GM12801 (cell line): ENCODE results near the gene IER5.

ENCODE experiments used
- TF ChIP-seq, protein P1 (sequence below): IDR thresholded peaks from one replicate; pipeline ENCODE4 v1.5.1; 2011; ENCODE audit warnings: control low read depth; ENCODE audit not compliant: insufficient read length; ENCODE audit errors: extremely low read depth

IER5 gene

DNA sequence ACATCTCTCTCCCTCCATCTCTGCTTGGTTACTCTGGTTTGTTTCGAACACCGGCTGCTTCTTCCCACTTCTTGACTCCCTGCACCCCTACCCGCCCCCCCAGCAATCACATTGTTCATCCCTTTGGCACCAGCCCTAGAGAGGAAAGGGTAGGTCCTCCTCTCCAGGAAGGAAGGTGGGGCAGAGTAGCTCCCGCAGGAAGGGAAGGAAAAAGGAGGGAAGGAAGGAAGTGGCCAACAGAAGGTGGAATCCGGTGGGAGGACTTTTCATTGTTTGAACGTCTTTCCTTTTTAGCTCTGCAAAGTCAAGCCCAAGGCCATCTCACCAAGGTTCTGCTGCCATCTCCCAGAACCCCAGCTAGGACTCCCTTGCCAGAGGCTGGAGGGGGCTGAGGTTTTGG is 18.0 kb downstream of the IER5 start:
- TF ChIP-seq, protein P1, sequence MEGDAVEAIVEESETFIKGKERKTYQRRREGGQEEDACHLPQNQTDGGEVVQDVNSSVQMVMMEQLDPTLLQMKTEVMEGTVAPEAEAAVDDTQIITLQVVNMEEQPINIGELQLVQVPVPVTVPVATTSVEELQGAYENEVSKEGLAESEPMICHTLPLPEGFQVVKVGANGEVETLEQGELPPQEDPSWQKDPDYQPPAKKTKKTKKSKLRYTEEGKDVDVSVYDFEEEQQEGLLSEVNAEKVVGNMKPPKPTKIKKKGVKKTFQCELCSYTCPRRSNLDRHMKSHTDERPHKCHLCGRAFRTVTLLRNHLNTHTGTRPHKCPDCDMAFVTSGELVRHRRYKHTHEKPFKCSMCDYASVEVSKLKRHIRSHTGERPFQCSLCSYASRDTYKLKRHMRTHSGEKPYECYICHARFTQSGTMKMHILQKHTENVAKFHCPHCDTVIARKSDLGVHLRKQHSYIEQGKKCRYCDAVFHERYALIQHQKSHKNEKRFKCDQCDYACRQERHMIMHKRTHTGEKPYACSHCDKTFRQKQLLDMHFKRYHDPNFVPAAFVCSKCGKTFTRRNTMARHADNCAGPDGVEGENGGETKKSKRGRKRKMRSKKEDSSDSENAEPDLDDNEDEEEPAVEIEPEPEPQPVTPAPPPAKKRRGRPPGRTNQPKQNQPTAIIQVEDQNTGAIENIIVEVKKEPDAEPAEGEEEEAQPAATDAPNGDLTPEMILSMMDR: no peak

DNA sequence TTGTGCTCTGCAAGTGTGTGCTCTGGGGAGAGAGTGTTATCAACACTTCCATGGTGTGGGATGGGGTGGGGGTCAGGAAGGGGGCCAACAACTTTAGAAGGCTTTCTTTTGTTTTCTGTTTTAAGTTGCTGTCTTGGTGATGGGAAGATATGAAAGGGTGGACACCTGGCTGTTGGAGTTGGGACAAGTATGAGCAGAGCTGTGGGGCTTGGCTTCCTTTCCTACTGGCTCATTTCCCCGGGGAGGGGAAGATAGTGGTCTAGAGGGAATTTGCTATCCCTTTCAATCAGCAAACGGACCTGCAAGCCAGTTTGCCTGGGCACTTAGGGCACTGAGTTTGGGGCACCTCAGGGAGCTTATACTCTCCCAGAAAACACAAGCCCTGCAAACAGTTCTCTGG is 19.2 kb downstream of the IER5 start:
- TF ChIP-seq, protein P1: no peak

DNA sequence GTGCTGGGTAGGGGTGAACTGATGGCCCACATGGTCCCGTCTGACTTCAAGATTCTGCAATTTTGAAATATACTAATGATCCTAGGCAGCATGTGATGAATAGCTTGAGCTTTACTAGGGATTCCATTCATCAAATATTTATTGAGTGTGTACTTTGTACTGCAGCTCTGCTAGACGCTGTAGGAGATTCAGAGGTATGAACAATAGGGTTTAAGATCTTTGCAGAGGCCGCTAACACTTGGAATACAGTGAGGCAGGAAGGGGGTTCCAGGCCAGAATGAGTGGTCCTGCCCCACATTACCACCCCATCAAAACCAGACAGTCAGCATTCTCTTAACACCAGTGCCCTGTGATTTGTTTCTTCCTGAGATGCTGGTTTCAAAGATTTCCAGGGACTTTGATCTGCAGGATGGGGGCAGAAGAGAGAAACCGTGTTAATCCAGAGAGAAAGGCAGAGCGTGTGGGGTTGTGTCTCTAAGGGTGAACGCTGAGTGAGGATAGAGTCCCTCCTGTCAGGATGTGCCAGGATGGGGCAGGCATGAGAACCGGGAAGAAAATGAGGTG is 19.9 kb downstream of the IER5 start:
- TF ChIP-seq, protein P1: no peak

DNA sequence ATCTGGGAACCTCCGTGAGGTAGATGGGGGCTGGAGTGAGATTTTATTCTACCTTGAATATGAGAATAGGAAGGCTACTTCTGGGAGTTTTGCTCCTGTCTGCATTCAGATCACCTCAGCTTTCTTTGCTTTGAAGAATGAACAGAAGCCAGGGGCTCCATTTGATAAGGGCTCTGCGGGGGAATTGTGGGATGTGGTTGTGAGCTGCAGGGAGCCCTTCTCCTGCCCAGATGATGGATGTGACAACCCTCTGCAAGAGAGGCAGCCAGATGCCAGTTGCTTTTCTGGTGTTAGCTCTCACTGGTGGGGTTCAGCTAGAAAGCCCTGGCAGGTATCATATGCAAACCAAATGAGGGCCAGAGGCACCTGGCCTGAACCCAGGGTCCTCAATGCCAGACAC is 21.5 kb downstream of the IER5 start:
- TF ChIP-seq, protein P1: no peak

DNA sequence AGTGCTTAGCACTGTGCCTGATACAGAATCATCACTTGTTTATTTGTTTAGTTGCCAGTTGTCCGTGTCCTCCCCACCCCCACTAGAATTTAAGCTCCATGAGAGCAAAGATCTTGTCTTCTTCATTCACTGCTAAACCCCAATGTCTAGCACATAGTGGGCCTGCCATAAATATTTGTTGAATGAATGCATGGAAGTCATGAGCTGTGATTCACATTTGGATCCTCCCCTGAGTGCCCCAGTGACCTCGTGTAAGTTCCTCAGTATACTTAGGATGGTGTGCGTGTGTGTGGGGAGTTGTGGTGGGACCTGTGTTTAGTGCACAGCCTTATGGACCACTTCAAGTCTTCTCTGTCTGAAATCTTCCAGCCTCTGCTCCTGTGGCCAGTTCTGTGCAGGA is 23.1 kb downstream of the IER5 start:
- TF ChIP-seq, protein P1: no peak

DNA sequence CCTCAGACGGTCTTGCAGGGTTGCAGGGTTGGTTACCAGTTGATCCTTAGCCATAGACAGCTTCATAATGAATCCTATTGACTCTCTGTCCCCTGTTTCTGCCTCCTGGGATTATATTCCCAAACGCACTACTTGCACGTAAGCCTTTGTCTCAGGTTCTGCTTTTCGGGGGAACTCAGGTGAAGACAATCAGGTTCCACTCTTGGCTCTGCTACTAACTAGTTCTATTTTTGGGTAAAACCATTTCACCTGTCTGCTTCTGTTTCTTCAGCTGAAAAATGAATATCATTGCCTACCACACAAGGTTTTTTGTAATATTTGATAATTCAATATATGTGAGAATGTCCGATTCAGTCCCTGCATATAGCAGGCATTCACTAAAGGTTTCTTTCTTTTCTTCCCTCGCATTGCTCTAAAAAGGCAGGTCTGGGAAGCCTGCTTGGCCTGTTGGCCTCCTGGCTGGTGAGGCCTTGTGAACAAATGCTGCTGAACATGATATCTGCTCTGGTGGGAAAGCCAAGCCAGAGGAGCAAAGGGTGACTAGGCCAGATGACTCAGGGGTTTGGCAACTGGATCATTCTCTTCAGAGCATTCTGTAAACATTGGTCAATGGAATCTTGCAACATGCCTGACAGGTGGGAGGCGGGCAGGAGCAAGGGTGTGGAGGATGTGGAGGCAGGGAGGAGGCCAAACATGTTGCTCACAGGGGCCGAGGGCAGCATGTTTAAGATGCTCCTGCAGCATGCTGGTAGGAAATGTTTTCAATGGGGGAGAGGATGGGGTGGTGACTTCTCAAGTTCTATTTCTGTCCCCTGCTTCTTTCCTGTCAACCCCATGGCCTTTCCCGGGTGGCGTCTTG is 23.8 kb downstream of the IER5 start:
- TF ChIP-seq, protein P1: no peak

DNA sequence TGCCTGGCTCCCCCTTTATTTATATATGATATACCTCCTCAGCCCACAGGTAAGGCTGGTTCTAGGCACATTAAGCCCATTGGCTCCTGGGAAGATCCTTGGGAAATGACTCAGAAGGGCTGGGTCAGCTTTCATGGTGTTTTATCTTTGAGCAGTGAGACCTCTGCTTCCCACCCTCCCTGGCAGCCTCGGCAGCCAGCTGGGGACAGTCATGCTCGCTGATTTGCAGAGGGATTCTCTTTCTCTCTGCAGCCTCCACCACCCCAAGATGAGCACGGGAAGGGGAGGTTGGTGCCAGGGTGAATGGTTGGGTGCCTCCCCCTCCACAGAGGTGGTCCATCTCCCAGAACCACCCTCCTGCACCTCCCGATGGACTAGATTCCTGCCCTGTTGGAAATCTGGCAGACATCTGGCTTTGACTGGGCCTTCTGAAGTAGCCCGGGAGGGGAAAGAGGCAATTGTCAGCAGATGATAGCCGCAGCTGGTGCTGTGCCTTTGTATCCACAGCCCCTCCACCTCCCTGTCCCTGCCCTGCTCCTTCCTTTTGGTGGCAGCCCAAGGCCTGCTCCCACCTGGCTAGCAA is 24.6 kb downstream of the IER5 start:
- TF ChIP-seq, protein P1: no peak
